A549 (cell line): ENCODE results near the gene UIMC1.

ENCODE experiments used
- KDM5A ChIP-seq: fragments of 200-600 bp; sonication (generic); IDR thresholded peaks from 2 replicates; pipeline ENCODE4 v1.6.1; 2016; ENCODE audit warnings: antibody characterized with exemption, mild to moderate bottlenecking
- MYC ChIP-seq: IDR thresholded peaks from 2 replicates; pipeline ENCODE4 v1.6.1; 2012; ENCODE audit warnings: mild to moderate bottlenecking, inconsistent platforms, low read length, improper control_type of control experiment, borderline replicate concordance
- ZC3H11A ChIP-seq: fragments of 450-650 bp; IDR thresholded peaks from 2 replicates; pipeline ENCODE4 v1.6.1; 2014; ENCODE audit warnings: antibody characterized with exemption, mild to moderate bottlenecking
- TF ChIP-seq, protein P1 (sequence below): fragments of >200 bp; sonication (Bioruptor Twin); formaldehyde crosslinking; IDR thresholded peaks from 3 replicates; pipeline ENCODE4 v1.5.1; 2016
- TF ChIP-seq, protein P2 (sequence below): IDR thresholded peaks from 2 replicates; pipeline ENCODE4 v1.6.1; 2012; ENCODE audit warnings: low read depth, borderline replicate concordance
- TF ChIP-seq, protein P3 (sequence below): IDR thresholded peaks from 2 replicates; pipeline ENCODE4 v1.6.1; 2012
- TF ChIP-seq, protein P4 (sequence below): fragments of 150-350 bp; IDR thresholded peaks from 2 replicates; pipeline ENCODE4 v1.6.1; 2014; ENCODE audit warnings: low read depth, mild to moderate bottlenecking, low read length
- TF ChIP-seq, protein P5 (sequence below): fragments of 450-650 bp; IDR thresholded peaks from 2 replicates; pipeline ENCODE4 v1.6.1; 2014; ENCODE audit warnings: antibody characterized with exemption

DNA sequence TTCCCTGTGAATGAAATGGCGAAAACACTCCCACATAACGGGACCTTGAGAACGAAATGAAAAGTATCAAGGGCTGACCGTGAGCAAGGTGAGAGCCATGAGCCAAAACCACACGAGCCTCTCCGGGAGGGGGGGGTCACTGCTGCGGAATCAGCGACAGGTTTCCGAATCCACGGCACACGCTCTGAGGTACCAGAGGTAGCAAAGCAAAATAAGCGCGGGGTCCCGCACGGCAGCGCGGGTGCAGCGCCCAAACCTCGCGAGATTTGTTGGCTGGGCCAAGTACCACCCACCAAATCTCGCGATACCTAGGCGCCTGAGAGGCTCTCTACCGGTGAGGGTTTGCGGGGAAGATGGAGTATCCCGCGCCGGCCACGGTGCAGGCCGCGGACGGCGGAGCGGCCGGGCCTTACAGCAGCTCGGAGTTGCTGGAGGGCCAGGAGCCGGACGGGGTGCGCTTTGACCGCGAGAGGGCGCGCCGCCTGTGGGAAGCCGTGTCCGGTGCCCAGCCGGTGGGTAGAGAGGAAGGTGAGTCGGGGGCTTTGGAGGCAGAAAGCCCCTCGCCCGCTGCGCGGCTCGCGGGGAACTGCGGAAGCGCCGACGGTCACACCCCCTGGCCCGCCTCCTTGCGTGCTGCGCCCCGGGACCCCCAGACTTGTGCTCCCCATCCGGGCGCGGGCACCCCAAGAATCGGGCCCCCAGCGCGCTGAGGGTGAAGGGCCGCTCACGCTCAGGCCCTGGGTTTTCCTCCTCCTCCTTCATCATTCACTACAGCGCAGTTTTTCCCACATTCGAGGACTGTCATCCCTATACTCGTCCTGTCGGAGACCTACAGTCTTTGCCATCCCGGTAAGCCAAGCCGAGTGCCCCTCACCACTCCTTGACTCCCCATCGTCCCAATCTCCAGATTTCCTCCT, 16.1 kb upstream of the UIMC1 start, which contains the start of gene ZNF346:
- TF ChIP-seq, protein P1, sequence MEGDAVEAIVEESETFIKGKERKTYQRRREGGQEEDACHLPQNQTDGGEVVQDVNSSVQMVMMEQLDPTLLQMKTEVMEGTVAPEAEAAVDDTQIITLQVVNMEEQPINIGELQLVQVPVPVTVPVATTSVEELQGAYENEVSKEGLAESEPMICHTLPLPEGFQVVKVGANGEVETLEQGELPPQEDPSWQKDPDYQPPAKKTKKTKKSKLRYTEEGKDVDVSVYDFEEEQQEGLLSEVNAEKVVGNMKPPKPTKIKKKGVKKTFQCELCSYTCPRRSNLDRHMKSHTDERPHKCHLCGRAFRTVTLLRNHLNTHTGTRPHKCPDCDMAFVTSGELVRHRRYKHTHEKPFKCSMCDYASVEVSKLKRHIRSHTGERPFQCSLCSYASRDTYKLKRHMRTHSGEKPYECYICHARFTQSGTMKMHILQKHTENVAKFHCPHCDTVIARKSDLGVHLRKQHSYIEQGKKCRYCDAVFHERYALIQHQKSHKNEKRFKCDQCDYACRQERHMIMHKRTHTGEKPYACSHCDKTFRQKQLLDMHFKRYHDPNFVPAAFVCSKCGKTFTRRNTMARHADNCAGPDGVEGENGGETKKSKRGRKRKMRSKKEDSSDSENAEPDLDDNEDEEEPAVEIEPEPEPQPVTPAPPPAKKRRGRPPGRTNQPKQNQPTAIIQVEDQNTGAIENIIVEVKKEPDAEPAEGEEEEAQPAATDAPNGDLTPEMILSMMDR = no peak
- TF ChIP-seq MYC = no peak
- TF ChIP-seq, protein P2, sequence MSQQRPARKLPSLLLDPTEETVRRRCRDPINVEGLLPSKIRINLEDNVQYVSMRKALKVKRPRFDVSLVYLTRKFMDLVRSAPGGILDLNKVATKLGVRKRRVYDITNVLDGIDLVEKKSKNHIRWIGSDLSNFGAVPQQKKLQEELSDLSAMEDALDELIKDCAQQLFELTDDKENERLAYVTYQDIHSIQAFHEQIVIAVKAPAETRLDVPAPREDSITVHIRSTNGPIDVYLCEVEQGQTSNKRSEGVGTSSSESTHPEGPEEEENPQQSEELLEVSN = no peak
- TF ChIP-seq KDM5A = peak; percentile 46; the same call in 1 of the 2 replicates
- no peak for TF ChIP-seq ZC3H11A
- TF ChIP-seq, protein P3, sequence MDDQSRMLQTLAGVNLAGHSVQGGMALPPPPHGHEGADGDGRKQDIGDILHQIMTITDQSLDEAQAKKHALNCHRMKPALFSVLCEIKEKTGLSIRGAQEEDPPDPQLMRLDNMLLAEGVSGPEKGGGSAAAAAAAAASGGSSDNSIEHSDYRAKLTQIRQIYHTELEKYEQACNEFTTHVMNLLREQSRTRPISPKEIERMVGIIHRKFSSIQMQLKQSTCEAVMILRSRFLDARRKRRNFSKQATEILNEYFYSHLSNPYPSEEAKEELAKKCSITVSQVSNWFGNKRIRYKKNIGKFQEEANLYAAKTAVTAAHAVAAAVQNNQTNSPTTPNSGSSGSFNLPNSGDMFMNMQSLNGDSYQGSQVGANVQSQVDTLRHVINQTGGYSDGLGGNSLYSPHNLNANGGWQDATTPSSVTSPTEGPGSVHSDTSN = no peak
- TF ChIP-seq, protein P4, sequence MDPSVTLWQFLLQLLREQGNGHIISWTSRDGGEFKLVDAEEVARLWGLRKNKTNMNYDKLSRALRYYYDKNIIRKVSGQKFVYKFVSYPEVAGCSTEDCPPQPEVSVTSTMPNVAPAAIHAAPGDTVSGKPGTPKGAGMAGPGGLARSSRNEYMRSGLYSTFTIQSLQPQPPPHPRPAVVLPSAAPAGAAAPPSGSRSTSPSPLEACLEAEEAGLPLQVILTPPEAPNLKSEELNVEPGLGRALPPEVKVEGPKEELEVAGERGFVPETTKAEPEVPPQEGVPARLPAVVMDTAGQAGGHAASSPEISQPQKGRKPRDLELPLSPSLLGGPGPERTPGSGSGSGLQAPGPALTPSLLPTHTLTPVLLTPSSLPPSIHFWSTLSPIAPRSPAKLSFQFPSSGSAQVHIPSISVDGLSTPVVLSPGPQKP = no peak
- TF ChIP-seq, protein P5, sequence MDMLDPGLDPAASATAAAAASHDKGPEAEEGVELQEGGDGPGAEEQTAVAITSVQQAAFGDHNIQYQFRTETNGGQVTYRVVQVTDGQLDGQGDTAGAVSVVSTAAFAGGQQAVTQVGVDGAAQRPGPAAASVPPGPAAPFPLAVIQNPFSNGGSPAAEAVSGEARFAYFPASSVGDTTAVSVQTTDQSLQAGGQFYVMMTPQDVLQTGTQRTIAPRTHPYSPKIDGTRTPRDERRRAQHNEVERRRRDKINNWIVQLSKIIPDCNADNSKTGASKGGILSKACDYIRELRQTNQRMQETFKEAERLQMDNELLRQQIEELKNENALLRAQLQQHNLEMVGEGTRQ = no peak
